ENCODE measurements around the gene RIMBP2.

Gene RIMBP2

GRCh38 chr12:130540376-130540775 lies 175.7 kb downstream of the RIMBP2 start:
- DNase-seq (ENCODE audit: low read depth): no peak

GRCh38 chr12:130538343-130539095 lies 177.6 kb downstream of the RIMBP2 start:
- no peak for DNase-seq (ENCODE audit: low read depth)

GRCh38 chr12:130537655-130538054 lies 178.4 kb downstream of the RIMBP2 start:
- DNase-seq (ENCODE audit: low read depth): no peak

- no peak for DNase-seq (ENCODE audit: low read depth)
These were observed 179.0 kb downstream of the RIMBP2 start for GRCh38 chr12:130537051-130537450.

- no peak for DNase-seq (ENCODE audit: low read depth)
These were observed 185.7 kb downstream of the RIMBP2 start for GRCh38 chr12:130530429-130530828.

GRCh38 chr12:130529781-130530180 lies 186.3 kb downstream of the RIMBP2 start:
- no peak for DNase-seq (ENCODE audit: low read depth)

- no peak for DNase-seq (ENCODE audit: low read depth)
These were observed 188.9 kb downstream of the RIMBP2 start for GRCh38 chr12:130527239-130527638.

GRCh38 chr12:130526813-130527212 lies 189.3 kb downstream of the RIMBP2 start:
- DNase-seq (ENCODE audit: low read depth): no peak

- DNase-seq (ENCODE audit: low read depth): no peak
These were observed 190.5 kb downstream of the RIMBP2 start for GRCh38 chr12:130525384-130526172.

GRCh38 chr12:130524759-130525158 lies 191.3 kb downstream of the RIMBP2 start:
- DNase-seq (ENCODE audit: low read depth): no peak

- DNase-seq (ENCODE audit: low read depth): no peak
These were observed 192.1 kb downstream of the RIMBP2 start for GRCh38 chr12:130523863-130524614.

- DNase-seq (ENCODE audit: low read depth): no peak
These were observed 192.9 kb downstream of the RIMBP2 start for GRCh38 chr12:130523208-130523607.

- DNase-seq (ENCODE audit: low read depth): no peak
These were observed 193.8 kb downstream of the RIMBP2 start for GRCh38 chr12:130522244-130522834.

- no peak for DNase-seq (ENCODE audit: low read depth)
These were observed 194.5 kb downstream of the RIMBP2 start for GRCh38 chr12:130521375-130522124.

- DNase-seq (ENCODE audit: low read depth): no peak
These were observed 195.3 kb downstream of the RIMBP2 start for GRCh38 chr12:130520784-130521183.

GRCh38 chr12:130517588-130517987 lies 198.5 kb downstream of the RIMBP2 start:
- no peak for DNase-seq (ENCODE audit: low read depth)

GRCh38 chr12:130514149-130514551 lies 201.9 kb downstream of the RIMBP2 start:
- DNase-seq (ENCODE audit: low read depth): no peak

- no peak for DNase-seq (ENCODE audit: low read depth)
These were observed 202.5 kb downstream of the RIMBP2 start for GRCh38 chr12:130513556-130513955.

GRCh38 chr12:130511285-130511684 lies 204.8 kb downstream of the RIMBP2 start:
- no peak for DNase-seq (ENCODE audit: low read depth)

- no peak for DNase-seq (ENCODE audit: low read depth)
These were observed 206.6 kb downstream of the RIMBP2 start for GRCh38 chr12:130509454-130509853.

- no peak for DNase-seq (ENCODE audit: low read depth)
These were observed 207.3 kb downstream of the RIMBP2 start for GRCh38 chr12:130508847-130509246.

Measured in T follicular helper cell (primary cell).